ENCODE data around the gene ADAM12.

The ADAM12 gene

DNA sequence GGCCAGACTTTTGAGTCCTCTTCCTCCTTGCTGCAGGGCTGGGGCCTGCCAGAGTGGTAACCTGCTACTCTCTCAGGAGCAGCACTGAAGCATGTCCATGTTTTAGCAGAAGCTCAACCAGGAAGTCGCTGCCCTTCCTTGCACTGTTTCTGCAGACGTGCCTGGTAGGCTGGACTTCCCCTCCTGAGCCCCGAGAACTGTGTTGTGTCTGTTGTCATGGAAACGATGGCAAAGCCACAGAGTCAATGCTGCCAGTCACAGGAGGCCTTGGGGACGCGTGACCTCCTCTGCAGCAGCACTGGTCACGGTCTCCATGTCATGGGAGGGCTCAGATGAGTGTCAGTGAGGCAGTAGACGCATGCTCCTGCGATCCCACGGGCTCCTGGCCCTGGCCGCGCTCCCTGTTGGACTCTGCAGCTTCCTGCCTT, 346.5 kb downstream of the ADAM12 start:
- no peak for FAIRE-seq

DNA sequence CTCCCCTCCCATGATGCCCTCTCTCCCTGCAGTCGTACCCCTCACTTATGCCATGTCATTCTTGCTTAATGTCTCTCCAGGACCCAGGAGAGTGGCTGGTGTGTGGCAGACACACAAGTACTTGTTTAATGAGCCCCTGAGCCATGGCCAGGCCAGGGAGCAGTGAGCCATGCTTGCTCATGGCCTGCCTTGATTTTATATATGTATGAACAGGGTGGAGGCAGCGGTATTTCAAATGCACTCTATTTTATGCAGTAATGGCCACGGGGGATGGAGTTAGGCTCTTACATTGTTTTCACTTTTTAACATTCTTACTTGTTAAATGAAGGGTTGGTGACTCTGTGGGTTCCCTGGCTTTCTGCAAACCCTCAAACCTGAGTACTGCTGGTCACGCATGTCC, 347.2 kb downstream of the ADAM12 start:
- FAIRE-seq: no peak

DNA sequence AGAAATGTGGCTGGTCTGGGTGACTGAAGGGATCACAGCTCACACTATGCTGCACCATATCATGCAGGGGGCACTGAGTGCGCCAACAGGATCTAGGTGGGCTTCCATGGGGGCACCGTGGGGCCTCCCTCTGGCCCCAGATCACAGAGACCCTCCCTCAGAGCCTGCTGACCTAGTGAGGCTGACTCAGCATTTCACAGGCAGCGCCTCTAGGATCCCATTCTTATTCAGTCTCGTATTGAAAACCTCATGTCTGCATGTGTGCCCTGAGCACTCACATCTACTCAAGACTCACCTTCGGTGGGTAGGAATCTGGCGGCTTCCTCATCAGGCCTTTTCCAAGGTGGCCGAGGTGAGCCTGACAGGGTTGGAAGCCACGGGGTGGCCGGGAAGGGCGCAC, 350.3 kb downstream of the ADAM12 start:
- FAIRE-seq: no peak

DNA sequence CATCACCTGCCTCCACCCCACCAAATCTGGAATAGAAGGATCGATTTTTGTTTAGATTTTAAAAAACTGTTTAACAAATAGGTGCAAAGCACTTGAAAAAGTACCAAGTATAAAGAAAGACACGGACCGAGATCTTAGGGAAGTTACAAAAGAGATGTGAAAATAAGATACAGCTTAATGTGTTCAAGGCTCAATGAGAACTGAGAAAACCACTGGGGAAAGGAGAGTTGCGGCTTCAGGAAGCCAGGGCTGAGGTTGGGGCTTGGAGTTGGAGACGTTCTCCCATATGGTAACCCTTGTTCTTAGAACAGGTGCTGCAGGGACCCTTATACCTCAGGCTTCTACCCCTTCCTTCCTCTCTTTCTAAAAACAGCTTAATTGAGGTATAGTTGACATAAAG, 351.8 kb downstream of the ADAM12 start:
- no peak for FAIRE-seq

DNA sequence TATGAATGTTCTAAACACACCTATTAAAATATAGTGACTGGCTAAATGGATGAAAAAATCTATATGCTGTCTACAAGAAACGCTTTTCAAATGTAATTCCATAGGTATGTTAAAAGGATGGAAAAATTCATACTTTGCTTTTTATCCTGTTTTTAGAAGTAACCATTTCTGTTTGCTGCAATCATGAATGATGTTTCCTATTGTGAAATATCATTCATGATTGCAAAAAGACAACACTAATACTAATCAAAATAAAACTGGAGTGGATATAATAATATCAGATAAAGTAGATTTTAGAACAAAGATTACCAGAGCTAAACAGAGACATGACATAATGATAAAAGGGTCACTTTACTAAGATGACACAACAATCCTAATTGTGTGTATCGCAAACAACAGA, 353.7 kb downstream of the ADAM12 start:
- no peak for FAIRE-seq

DNA sequence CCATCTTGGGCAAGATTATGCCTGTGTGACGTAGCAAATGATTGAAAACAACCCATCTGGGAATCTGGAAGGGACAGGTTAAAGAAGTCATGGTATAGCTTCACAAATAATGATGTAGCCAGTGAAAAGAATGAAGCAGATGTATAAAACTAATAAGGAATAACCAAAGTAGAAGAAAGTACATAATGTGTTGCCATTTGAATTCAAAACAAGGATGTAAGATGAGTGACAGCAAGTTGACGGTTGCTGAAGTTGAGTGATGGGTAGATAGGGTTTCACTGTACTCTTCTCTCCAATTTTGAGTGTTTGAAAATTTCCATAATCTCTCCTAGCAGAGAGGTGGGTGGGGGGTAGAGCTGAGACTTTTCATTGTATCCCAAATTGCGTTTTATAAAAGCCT, 358.3 kb downstream of the ADAM12 start:
- FAIRE-seq: no peak

DNA sequence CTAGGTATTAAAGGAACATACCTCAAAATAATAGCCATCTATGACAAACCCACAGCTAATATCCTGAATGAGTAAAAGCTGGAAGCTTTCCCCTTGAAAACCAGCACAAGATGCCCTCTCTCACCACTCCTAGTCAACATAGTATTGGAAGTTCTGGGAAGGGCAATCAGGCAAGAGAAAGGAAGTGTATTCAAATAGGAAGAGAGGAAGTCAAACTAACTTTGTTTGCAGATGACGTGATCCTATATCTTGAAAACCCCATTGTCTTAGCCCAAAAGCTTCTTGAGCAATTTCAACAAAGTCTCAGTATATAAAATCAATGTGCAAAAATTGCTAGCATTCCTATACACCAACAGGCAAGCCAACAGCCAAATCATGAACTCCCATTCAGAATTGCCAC, 360.6 kb downstream of the ADAM12 start:
- FAIRE-seq: no peak

DNA sequence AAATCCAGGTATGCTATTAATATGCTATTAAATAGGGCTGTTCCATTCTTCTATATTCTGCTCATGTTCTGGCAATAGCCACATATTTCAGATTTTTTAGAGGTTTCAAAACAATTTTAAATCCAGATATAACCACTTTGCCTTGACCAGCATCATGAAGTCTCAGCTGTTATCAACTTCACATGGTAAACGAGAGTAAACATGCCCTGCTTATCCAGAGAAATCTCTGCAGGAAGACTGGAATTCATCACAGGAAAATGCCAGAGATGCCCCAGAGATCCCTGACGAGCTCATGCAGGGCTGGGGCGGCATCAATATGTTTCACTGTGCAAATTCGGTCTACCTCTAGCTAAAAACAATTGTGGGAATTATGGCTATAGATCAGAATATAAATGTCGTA, 365.4 kb downstream of the ADAM12 start:
- no peak for FAIRE-seq

DNA sequence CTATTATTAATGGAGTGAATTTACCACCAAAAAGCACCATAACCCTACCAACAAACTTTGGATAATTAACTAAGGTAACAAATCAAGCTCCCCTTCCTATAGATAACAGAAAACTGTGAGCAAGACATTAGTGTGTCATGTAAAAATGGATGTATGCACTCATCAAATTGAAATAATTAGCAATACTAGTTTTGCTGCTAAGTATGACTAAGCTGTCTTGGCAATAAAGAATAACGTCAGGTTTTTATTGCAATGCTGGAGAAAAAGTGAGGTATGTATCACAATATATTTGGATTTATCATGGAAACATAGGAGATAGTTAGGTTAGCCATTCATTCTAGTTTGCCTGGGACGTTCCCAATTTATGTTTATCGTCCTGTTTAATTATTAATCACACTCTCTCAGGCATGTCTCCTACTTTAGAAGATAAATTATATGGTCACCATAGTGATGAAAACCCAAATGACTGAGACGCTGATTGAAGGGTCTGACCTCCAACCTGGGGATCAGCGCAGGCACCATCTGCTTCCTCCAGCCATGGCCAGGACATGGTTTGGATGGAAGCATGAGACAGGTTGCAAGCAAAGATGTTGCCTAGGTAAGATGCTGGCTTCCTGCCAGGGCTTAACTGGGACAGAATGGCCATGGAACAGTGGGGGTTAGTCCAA, 366.3 kb downstream of the ADAM12 start:
- FAIRE-seq: no peak

DNA sequence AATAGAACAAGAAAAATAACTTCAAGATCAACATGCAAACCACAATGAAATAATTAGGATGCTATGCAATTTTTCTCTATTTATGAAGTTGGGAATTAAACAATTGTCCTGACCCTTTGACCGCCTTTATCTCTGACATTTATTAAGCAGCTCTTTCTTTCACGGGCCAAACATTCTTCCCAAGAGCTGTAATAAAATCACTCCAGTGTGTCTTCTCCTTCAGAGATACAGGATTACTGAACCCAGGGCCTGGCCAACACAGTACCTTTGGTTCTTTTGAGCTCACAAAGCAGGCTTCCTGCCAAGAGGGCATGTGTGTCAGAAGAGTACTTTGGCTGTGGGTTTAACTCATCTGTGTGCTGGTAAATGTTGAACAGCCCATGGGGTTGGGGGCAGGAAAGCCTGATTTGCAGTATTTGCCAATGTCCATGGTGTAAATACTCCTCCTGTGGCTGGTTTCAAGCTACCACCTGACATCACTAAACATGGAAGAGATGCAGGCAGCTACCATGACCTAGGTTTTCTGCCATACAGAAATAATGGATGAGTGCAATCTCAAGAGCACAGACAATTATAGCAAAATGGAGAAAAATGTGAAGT, 370.2 kb downstream of the ADAM12 start:
- no peak for FAIRE-seq

DNA sequence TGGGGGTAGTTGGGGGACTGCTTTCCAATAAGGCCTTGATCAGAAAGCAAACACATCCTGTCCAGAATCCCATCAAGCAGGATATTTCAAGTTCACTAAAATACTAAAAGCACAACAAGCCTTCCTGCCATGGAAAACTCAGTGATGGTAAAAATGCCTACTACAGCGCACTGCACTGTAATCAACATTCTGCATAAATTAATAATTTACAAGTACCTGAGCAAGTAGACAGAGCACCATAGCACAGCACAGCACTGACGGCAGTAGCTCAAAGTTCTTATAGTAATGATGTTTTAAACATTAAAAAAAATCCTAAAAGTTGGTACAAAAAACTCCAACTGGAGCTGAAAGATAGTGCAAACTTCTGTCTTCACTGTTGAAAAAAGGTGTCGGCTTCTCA, 371.4 kb downstream of the ADAM12 start:
- no peak for FAIRE-seq

DNA sequence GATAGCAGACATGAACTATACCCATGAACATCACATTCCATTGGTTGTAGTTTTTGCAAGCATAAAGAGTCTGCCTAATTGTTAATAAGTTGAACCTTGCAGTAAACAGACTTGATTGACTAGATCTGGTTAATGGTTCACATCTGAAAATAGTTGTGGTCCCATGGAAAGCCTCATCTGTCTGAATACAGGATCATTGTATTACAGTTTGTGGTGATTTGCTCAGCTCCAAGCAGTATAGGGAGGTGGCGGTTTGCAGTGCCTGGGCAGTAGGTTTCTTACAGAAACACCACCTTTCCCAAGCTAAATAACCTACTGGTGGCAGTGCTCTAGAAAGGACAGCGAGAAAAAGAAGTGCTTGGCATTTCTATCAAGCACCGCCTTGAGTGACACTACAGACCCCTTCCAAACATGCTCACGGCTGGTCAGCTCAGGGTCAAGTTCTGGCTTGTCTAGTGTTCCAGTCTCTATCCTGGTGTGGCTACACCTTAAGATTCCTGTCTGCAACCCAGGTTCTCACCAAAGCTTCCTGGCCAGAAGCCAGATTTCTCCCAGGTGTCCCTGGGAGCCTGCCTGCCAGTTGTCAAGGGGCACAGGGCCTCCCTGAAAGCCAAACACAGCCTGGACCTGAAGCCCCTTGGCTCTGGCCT, 372.0 kb downstream of the ADAM12 start:
- no peak for FAIRE-seq

DNA sequence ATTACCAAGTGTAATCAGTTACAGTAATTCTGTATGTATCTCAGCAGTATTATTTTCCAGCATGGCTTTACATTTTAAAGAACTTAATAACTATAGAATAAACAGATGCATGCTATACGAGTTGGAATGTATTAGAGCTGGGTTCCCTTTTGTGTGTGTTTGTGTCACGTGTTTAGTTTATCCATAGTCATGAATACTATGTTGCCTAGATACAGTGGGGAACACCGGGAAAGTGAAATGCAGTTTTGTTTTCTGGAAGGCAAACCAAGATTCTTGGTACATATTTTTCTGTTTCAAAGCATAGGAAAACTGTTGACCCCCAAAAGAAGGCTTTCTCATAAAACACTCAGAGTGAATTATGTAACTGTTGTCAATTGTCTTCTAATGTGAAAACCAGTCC, 372.9 kb downstream of the ADAM12 start:
- no peak for FAIRE-seq

DNA sequence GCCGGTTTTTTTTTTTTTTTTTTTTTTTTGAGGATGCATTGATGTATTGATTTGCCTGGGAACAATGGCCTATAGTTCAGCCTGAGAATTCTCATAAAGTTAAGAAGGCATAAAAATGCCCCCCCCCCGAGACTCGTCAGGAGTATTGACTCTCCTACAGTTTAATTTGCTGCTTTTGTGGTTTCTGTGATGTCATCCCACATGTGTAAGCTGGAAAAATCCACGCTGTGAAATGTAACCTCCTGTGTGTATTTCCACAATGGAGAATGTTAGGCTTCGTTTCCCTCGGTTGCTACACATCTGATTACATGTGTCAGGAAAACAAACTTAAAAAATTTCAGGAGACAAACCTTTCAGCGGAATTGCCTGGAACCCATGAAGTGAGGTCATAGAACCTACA, 374.0 kb downstream of the ADAM12 start:
- FAIRE-seq: no peak

DNA sequence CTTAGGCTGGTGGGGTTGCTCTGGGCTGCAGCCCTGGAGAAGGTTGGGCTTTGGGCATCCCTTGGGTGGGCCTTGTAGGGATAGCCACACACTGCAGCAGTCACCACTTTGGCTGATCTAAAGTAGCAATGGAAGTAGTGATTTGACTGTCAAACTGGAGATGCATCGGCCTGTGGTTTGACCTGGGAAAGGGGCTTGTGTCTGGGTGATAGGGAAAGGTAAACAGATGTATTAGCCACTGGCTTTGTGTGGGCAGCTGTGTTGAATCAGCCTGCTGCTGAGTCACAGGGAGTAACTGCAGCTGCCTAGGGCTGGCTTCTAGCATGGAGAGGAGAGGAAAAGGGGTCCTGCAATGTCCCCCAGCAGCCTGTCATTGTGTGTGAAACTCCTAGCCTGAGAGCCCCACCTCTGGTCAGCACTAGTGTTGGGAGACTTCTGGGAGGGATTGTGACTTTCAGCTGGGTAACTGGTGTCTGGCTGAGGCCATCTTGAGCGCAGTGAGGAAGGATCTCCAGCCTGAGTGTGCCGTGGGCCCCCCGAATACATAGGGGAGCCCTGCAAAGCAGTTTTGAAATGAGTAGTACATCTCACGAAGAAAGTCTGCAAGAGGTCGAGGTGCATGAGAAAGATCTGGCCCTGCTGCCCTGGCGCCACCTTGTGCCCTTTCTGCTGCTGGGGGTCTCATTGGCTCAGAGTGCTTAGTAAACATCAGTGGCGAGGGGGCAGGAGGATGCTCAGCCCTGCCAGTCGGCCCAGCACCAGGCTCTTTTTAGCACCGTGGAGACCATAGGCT, 374.6 kb downstream of the ADAM12 start:
- FAIRE-seq: no peak

DNA sequence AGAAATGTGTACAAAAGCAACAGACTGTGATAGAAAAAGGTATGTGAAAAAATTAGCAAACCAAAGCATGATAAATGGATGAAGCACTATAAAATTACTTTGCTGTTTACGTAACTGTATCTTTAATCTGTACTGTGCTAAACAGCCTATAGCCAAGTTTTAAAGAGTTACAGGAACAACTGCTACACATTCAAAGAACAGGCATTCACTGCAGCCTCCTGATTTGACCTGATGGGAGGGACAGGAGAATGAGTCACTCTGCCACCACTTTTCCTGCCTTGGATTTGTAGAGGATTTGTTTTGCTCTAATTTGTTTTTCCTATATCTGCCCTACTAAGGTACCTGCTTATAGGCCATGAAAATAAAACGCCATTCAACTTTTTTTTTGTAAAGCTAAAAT, 375.8 kb downstream of the ADAM12 start:
- FAIRE-seq: no peak

DNA sequence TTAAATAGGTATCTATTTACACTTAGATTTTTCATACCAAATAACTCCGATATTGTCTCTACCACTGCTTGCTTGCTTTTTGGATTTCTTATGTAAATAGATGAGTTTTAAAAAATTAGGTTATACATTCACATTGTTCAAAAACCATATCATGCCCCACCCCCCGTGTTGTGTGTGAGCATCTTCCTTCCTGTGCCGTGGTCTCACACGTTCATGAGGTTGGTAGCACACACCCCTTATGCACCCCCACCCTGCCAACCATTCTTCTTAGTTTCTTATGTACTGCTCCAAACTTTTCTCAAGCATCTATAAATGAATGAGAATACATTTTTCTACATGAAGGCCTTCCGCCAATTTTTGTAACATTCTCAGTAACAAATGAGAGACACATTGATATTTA, 376.3 kb downstream of the ADAM12 start:
- no peak for FAIRE-seq

DNA sequence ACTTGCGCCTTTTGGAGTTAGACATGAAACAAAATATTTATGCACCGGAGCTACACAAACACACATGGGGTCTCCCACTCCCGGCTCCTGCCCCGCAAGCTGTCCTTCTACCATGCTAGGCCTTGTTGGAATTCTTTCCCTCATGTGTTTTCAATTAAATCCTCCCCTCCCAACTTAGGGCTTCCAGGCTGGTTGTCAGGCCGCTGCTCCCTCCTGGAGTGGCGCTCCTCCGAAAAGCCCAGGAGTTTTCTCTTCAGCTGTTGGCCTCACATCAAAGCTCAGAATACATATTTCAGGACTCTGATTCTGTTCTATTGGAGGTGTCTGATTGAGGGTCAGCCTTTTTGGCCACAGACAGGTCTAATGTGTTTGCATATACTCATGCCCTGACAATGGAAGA, 378.6 kb downstream of the ADAM12 start:
- peak; percentile 80 for FAIRE-seq

DNA sequence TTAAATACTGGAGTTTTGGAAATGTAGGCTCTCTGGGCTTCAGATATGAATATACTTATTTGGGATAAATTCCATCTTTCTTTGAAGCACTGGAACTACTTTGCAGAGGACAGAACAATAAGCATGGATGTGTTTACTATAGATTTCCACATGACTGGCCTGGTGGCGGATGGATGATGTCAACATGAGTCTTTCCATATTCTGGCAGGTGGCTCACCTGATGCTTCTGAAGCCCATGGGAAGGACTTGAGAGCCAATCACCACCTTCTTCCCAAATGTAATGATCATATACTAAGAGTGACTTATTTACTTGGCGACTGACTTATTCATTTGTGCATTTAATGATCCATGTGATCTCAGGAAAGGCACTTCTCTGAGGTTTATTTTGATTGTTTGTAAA, 381.4 kb downstream of the ADAM12 start:
- FAIRE-seq: no peak

DNA sequence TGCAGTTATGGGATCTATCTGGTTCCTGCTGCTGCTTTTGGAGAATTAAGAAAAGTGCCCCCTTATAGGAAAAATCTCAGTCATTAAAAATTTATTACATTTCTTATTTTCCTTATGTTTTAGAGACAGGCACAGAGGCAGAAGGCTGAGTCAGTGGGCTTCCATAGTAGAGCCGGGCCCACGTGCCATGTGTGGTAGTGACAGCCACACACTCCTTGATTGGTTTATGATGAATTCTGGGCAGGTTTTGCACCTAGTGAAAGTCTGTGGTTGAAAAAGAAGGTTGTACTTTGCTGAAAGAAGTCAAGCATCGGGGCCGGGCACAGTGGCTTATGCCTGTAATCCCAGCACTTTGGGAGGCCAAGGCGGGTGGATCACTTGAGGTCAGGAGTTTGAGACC, 382.0 kb downstream of the ADAM12 start:
- FAIRE-seq: no peak

DNA sequence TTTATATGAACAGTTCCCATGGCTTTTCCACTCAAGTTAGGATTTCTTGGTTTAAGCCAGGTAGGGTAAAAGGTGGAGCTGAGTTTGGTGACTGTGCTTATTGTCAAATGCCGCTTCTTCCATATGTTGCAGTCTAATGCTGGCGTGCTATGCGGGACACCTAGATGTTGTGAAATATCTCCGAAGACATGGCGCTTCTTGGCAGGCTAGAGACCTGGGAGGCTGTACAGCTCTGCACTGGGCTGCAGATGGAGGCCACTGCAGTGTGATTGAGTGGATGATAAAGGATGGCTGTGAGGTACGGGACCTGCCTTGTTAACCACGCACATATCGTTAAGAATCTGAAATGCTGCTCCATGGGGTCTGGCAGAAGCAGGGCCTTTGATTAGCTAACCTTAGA, 383.5 kb downstream of the ADAM12 start:
- FAIRE-seq: no peak

DNA sequence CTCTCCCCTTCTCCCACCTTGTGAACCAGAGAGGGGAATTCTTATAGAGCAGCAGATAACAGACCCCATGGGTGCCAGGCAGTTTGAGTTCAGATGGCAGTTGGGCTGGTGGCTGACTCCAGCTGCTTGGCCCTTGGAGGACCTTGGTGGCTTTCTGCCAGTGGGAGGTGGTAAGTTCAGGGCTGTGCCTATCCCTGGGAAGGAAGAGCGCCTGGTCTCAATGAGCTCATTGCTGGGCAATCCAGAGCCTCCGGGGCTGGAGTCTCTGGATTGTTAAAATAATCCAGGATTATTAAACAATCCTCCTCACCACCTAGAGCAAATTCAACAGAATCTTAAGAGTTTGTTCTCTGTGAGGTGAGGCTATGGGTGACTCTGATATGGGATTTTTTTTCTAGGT, 386.7 kb downstream of the ADAM12 start:
- FAIRE-seq: no peak

DNA sequence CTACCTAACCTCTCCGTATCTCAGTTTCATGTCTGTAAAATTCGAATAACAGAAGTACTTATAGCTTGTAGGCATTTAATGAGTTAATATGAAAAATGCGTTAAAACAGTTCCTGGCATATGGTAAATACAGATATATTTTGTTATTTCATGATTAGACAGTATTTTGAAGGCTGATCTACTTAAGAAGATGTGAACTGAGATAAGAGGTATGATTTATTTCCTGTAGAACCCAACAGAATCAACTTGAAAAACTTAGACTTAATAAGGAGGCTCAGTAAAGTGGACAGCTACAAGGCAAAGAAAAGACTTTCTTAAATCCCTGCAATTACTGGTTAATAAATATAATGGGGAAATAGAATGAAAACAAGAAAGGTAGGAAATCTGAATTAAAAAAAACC, 388.6 kb downstream of the ADAM12 start:
- no peak for FAIRE-seq

DNA sequence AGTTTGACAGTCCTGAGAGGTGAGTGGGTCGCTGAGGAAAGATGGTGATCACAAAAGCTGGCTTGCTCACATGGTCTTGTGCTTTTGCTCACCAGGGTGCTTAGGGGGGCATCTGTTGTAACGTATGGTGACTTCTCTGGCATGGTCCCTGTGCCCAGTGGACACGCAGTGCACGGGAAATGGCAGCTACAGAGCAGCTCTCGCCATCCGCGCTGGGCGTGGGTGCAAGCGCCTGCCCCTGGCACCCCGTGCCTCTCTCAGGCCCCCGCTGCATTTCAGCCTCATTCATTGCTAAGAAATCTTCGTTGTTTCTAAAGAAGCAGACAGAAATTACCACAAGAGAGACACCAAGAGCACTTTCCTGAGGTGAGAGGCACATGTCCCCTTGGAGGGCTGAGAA, 390.7 kb downstream of the ADAM12 start:
- no peak for FAIRE-seq

Data from endometrium (tissue), 2 donors.